Kidney (tissue), 14 donors: ENCODE data around the gene DDAH1. TPM values are rescaled to one million over a fixed set of nuclear protein-coding genes. Genes with fewer than 3 reads are reported as not detected.
A peak's percentile ranks its signal among the peaks of the same experiment; 100 is the strongest.

Source experiments
- DNase-seq, 5 donors: peaks; one replicate each; pipeline ENCODE4 v3.0.0-alpha.2; 2013 to 2020
- FAIRE-seq: peaks from 2 replicates; lab custom pipeline; 2012; peaks lifted over from hg19 to GRCh38; lab: Jason Lieb, UNC
- H3K27ac ChIP-seq, 2 donors: one replicate each; pipeline ENCODE4 v1.7.0; 2013; ENCODE audit warnings: low read depth in 2 of 2, low read length in 2 of 2, inconsistent platforms in 1 of 2
- H3K27me3 ChIP-seq: one replicate; pipeline ENCODE4 v1.7.1; 2013; ENCODE audit warnings: low read length, inconsistent platforms; ENCODE audit not compliant: control insufficient read depth, insufficient read depth
- H3K36me3 ChIP-seq, 3 donors: one replicate each; pipeline versions ENCODE4 v1.7.0 to v1.7.1; 2013; ENCODE audit warnings: low read length in 3 of 3, control low read depth in 1 of 3, inconsistent platforms in 1 of 3; ENCODE audit not compliant: insufficient read depth in 3 of 3, control insufficient read depth in 2 of 3
- H3K4me1 ChIP-seq, 3 donors: one replicate each; pipeline versions ENCODE4 v1.7.0 to v1.7.1; 2013; ENCODE audit warnings: low read length in 3 of 3, inconsistent platforms in 1 of 3, low read depth in 1 of 3; ENCODE audit not compliant: control insufficient read depth in 2 of 3, insufficient read depth in 2 of 3
- H3K4me3 ChIP-seq, 3 donors: one replicate each; pipeline versions ENCODE4 v1.7.0 to v1.8.1; 2013; ENCODE audit warnings: low read length in 3 of 3, control low read depth in 1 of 3, inconsistent platforms in 1 of 3
- H3K9ac ChIP-seq, 3 donors: one replicate each; pipeline versions ENCODE4 v1.7.0 to v1.7.1; 2013; ENCODE audit warnings: low read length in 3 of 3, control low read depth in 1 of 3, inconsistent platforms in 1 of 3
- H3K9me3 ChIP-seq, 3 donors: one replicate each; pipeline versions ENCODE4 v1.7.0 to v1.7.1; 2013; ENCODE audit warnings: low read length in 3 of 3, control low read depth in 1 of 3, inconsistent platforms in 1 of 3; ENCODE audit not compliant: control insufficient read depth in 2 of 3, insufficient read depth in 1 of 3
- intact Hi-C: fragments of 100-400 bp; cut with DNase I; formaldehyde crosslinking; loops from one replicate; pipeline ENCODE4 v1.11.1; 2022
- polyA plus RNA-seq: library from polyadenylated mRNA; stranded (reverse); fragments of 350-450 nt; fragmentation: Illumina TruSeq; extraction: RNeasy Lipid Tissue Mini Kit (QIAGEN cat#74804); gene quantifications from one replicate; pipeline ENCODE4 v1.2.3, GENCODE V29; 2014; ENCODE audit warnings: low read depth, low replicate concordance; ENCODE audit not compliant: insufficient read depth
- total RNA-seq: library from RNA; stranded (reverse); fragmentation: NEBNext Ultra II Directional; extraction: Animal tissue kit (Norgen Biotek cat#: 25700); gene quantifications from one replicate; pipeline ENCODE4 v1.2.1, GENCODE V29; 2021
- TF ChIP-seq, protein P1 (sequence below): IDR thresholded peaks from 3 replicates; pipeline ENCODE4 v1.5.1; 2012; ENCODE audit warnings: mild to moderate bottlenecking, moderate library complexity, borderline replicate concordance; ENCODE audit not compliant: insufficient read depth; ENCODE audit errors: extremely low read depth
- donor health status: control.
- donor health status: control.
- donor health status: control.
- donor health status: control.
- donor health status: control.
- donor health status: DM: yes; HTN: yes; CAD: no.
- donor health status: Normal renal cell carcinoma (clear cell type).

The DDAH1 gene
- total and polyA plus RNA-seq, 2 donors from 2014 or later, result 73.1 to 98.9 TPM

DNA sequence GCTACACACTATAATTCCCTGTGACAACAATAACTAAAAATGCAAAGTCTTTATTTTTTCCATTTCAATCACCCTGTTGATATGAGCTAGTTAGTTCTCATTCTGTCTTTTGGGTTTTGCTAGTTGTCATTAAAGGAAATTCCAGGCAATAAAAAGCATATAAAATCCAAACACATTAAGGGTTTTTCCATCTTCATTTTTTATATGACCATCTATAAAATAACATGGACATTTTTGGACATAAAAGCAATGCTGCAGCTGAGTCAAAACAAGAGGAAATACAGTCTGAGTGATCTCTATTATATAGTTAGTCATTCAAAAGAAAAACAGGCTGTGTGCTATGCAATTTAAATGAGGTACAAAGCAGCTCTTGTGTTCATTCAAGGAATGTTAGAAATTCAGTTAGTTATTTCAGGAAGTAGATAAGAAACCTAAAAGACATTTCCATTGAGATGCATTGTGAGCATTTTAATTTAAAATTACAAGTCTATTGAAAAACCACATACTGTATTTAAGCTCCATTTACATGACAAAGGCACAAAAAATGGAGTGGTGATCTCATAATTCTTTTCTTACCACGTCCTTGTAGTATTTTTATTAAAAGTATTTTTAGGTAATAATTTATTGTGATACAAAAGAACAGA, 121.2 kb downstream of the DDAH1 start:
- peaks cover 0 to 18% (median 2%) of the 10 kb centered on the region in 3 donors for H3K4me1 ChIP-seq
- H3K4me3 ChIP-seq, result no peak overlapping the region
- H3K27ac ChIP-seq, result peak overlapping the region in 1 of 2 donors; percentile 66
- H3K27me3 ChIP-seq, result no peaks in the 10 kb centered on the region
- peak in 2 of 5 donors; percentile 58 to 76 for DNase-seq
- peak overlapping the region in 1 of 3 donors; percentile 46 for H3K9ac ChIP-seq
- peaks cover 0 to 2% (median 0%) of the 10 kb centered on the region in 3 donors for H3K36me3 ChIP-seq
- no peaks in the 10 kb centered on the region for H3K9me3 ChIP-seq
- peak; percentile 37 for FAIRE-seq
- intact Hi-C loops, result no loop called here
- TF ChIP-seq, protein P1, sequence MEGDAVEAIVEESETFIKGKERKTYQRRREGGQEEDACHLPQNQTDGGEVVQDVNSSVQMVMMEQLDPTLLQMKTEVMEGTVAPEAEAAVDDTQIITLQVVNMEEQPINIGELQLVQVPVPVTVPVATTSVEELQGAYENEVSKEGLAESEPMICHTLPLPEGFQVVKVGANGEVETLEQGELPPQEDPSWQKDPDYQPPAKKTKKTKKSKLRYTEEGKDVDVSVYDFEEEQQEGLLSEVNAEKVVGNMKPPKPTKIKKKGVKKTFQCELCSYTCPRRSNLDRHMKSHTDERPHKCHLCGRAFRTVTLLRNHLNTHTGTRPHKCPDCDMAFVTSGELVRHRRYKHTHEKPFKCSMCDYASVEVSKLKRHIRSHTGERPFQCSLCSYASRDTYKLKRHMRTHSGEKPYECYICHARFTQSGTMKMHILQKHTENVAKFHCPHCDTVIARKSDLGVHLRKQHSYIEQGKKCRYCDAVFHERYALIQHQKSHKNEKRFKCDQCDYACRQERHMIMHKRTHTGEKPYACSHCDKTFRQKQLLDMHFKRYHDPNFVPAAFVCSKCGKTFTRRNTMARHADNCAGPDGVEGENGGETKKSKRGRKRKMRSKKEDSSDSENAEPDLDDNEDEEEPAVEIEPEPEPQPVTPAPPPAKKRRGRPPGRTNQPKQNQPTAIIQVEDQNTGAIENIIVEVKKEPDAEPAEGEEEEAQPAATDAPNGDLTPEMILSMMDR, result no peak

DNA sequence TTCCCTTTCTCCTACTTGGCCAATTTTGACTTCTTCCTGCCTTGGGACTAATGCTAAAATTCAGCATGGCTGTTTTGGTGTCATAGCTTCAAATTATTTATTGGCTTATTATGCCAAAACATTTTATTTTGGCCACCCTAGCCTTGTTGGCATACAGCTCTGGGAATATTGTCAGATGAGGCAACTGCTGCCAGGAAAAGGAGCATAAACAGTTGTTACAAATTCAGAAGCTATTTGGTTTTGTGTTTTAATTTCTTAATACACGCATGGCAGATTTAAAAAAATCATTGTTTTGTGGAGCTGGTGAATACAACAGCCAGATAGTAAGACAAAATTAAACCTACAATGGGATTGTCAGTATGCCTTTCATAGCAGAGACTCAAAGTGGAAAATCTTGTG, 121.7 kb downstream of the DDAH1 start:
- TF ChIP-seq, protein P1, result no peak
- H3K9ac ChIP-seq, result peak overlapping the region in 1 of 3 donors; percentile 46
- H3K4me1 ChIP-seq, result peaks cover 0 to 18% (median 2%) of the 10 kb centered on the region in 3 donors
- H3K27ac ChIP-seq, result peak overlapping the region in 1 of 2 donors; percentile 66
- no peaks in the 10 kb centered on the region for H3K27me3 ChIP-seq
- FAIRE-seq, result no peak
- no peaks in the 10 kb centered on the region for H3K9me3 ChIP-seq
- H3K4me3 ChIP-seq, result no peak overlapping the region
- intact Hi-C loops, result no loop called here
- DNase-seq, result no peak
- H3K36me3 ChIP-seq, result no peaks in the 10 kb centered on the region

DNA sequence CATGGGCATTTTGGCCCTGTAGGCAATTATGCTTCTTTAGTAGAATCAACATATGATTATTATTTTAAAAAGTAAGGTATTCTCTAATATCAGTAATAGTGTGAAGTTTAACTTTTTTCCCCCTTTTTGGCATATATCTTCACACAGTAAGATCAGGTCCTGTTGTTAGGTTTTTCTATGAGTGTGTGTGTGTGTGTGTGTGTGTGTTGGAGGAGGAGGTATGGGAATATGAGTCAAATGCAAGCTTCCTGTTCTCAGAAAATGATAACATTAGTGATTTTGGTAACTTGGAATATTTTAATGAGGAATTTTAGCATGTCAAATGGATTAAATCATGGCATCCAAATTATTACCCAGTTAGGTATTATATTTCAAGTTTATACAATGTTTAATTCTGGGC, 122.8 kb downstream of the DDAH1 start:
- DNase-seq (no peak), FAIRE-seq (no peak)
- Histone ChIP-seq H3K27ac (no peak overlapping the region), H3K27me3 (no peaks in the 10 kb centered on the region), H3K9ac (no peak overlapping the region), H3K36me3 (no peaks in the 10 kb centered on the region), H3K4me3 (no peak overlapping the region), H3K9me3 (no peaks in the 10 kb centered on the region), H3K4me1 (peaks cover 0 to 18% (median 2%) of the 10 kb centered on the region in 3 donors)
- intact Hi-C loops, result no loop called here
- TF ChIP-seq, protein P1, result no peak
